ENCODE data around the gene SMAD4.

GRCh38 chr18:51091270-51091669 lies 61.3 kb downstream of the SMAD4 start:
- TF ChIP-seq POLR2A (IDR thresholded peaks at IDR 0.05; ENCODE audit: low read depth, low read length) = no peak
- TF ChIP-seq POLR2AphosphoS5 (IDR thresholded peaks at IDR 0.05; ENCODE audit: low read depth, low read length) = no peak
- TF ChIP-seq TAF1 (IDR thresholded peaks at IDR 0.05; ENCODE audit: borderline replicate concordance, low read depth, low read length) = no peak
